SK-MEL-5 (cell line): ENCODE measurements around the gene KCTD4. TPM values are rescaled to one million over a fixed set of nuclear protein-coding genes. Genes with fewer than 3 reads are reported as not detected.
A peak's percentile ranks its signal among the peaks of the same experiment; 100 is the strongest.
"Not testable (repeated sequence)": the region's sequence is repeated elsewhere in the genome, so short reads cannot be mapped to it uniquely, and the experiment has no call there.

Source experiments
- DNase-seq: peaks from one replicate; pipeline ENCODE4 v3.0.0-alpha.2; 2016; ENCODE audit warnings: low read depth, low spot score
- in situ Hi-C: cut with HindIII; loops from 2 replicates; pipeline ENCODE4 v1.10.0; 2016; ENCODE audit warnings: low sequenced_read_pairs, high pct_unique_total_duplicates, low pct_unique_long_range_greater_than_20kb
- polyA plus RNA-seq, 2 experiments: library from polyadenylated mRNA; depleted of rRNA; stranded (reverse); fragments of >200 nt; gene quantifications; 2 replicates each; pipeline ENCODE4 v1.2.3, GENCODE V29; 2015
- total RNA-seq: library from RNA; depleted of rRNA; stranded (reverse); fragments of >200 nt; shearing (Covaris generic); gene quantifications from 2 replicates; pipeline ENCODE4 v1.2.3, GENCODE V29; 2014; rRNA removed

Gene KCTD4
- 0.08 and 0.34 TPM in 2 replicates for total RNA-seq
- 0.10 and 0.56 TPM in 2 replicates for polyA plus RNA-seq (2015; cell fraction: cytosol; rRNA removed)
- polyA plus RNA-seq (2015; cell fraction: nucleus; rRNA removed): 0.70 and 2.7 TPM in 2 replicates

- in situ Hi-C loops: no loop called here
- DNase-seq: no peak
These were observed at the start of gene KCTD4 for GRCh38 chr13:45200701-45201232. KCTD4 (minus strand) TSS chr13:45201045; CDS start chr13:45194567, 6,478 bp downstream.

- no peak for DNase-seq
- in situ Hi-C loops: no loop called here
These were observed 48.8 kb upstream of the KCTD4 start for GRCh38 chr13:45249662-45250061.

- in situ Hi-C loops, DNase-seq: not testable (repeated sequence)
These were observed 43.9 kb upstream of the KCTD4 start for GRCh38 chr13:45244736-45245135.

GRCh38 chr13:45243077-45243476, 42.2 kb upstream of the KCTD4 start:
- in situ Hi-C loops: no loop called here
- no peak for DNase-seq

GRCh38 chr13:45242524-45242923, 41.7 kb upstream of the KCTD4 start:
- in situ Hi-C loops: no loop called here
- DNase-seq: no peak

GRCh38 chr13:45242070-45242469, 41.2 kb upstream of the KCTD4 start:
- peak; percentile 54 for DNase-seq
- in situ Hi-C loops: no loop called here

GRCh38 chr13:45240143-45240542, 39.3 kb upstream of the KCTD4 start:
- DNase-seq: peak; percentile 25
- in situ Hi-C loops: no loop called here

- in situ Hi-C loops: no loop called here
- no peak for DNase-seq
These were observed 38.3 kb upstream of the KCTD4 start for GRCh38 chr13:45238945-45239795.

GRCh38 chr13:45232591-45232990, 31.7 kb upstream of the KCTD4 start:
- DNase-seq: no peak
- in situ Hi-C loops: no loop called here

- in situ Hi-C loops: no loop called here
- no peak for DNase-seq
These were observed 30.9 kb upstream of the KCTD4 start for GRCh38 chr13:45231722-45232121.

GRCh38 chr13:45231305-45231704, 30.5 kb upstream of the KCTD4 start:
- in situ Hi-C loops: no loop called here

GRCh38 chr13:45229172-45229571, 28.3 kb upstream of the KCTD4 start:
- no peak for DNase-seq
- in situ Hi-C loops: no loop called here

More at GRCh38 chr13:45231305-45231704, 30.5 kb upstream of the KCTD4 start:
- DNase-seq: no peak

- no peak for DNase-seq
- in situ Hi-C loops: no loop called here
These were observed 27.2 kb upstream of the KCTD4 start for GRCh38 chr13:45228002-45228401.

GRCh38 chr13:45226024-45226423, 25.2 kb upstream of the KCTD4 start:
- in situ Hi-C loops: no loop called here
- DNase-seq: no peak

GRCh38 chr13:45225370-45225769, 24.5 kb upstream of the KCTD4 start:
- DNase-seq: no peak
- in situ Hi-C loops: no loop called here

GRCh38 chr13:45224176-45224575, 23.3 kb upstream of the KCTD4 start:
- no peak for DNase-seq
- in situ Hi-C loops: no loop called here

- in situ Hi-C loops: no loop called here
- no peak for DNase-seq
These were observed 22.1 kb upstream of the KCTD4 start for GRCh38 chr13:45222919-45223318.

GRCh38 chr13:45222516-45222915, 21.7 kb upstream of the KCTD4 start:
- in situ Hi-C loops: no loop called here
- no peak for DNase-seq

- no peak for DNase-seq
- in situ Hi-C loops: no loop called here
These were observed 19.6 kb upstream of the KCTD4 start for GRCh38 chr13:45220403-45220802.
